GM12878 (cell line): Measurements from ENCODE around the gene SVOP. TPM values are rescaled to one million over a fixed set of nuclear protein-coding genes. Genes with fewer than 3 reads are reported as not detected.

ENCODE experiments used
- ATAC-seq: fragments of 200-7000 bp; cut with Tn5 transposase; 3 replicates; pipeline ENCODE4 v1.9.1; 2020; ENCODE audit warnings: mild to moderate bottlenecking, moderate library complexity
- BruUV-seq: library from RNA; stranded (reverse); fragments of 400-500 nt; replicated peaks from 2 replicates; lab custom pipeline; 2021; lab: Mats Ljungman, UMichigan
- CTCF ChIA-PET: fragments of 300-600 bp; sonication (Branson Sonifier 250); formaldehyde crosslinking; extraction: SDS; loops from one replicate; lab custom pipeline; 2021; ENCODE audit warnings: inconsistent platforms; lab: Yijun Ruan, JAX
- POLR2A ChIA-PET: fragments of 350-600 bp; formaldehyde crosslinking; extraction: SDS; loops from one replicate; lab custom pipeline; 2021; ENCODE audit warnings: inconsistent platforms; lab: Charles Lee
- RAD21 ChIA-PET: fragments of 300-600 bp; sonication (Branson Sonifier 250); formaldehyde crosslinking; loops from one replicate; lab custom pipeline; 2023; ENCODE audit warnings: antibody characterized with exemption; ENCODE audit not compliant: unreplicated experiment; lab: Charles Lee
- SMC1A ChIA-PET: fragments of 300-600 bp; sonication (Branson Sonifier 250); formaldehyde crosslinking; loops from one replicate; lab custom pipeline; 2023; ENCODE audit not compliant: unreplicated experiment, uncharacterized antibody; lab: Charles Lee
- DNase-seq: peaks from one replicate; pipeline ENCODE4 v3.0.0-alpha.2; 2011; ENCODE audit warnings: low read depth, low spot score
- FAIRE-seq: peaks from 3 replicates; lab custom pipeline; 2011; peaks lifted over from hg19 to GRCh38; lab: Jason Lieb, UNC
- H2AFZ ChIP-seq: 2 replicates; pipeline ENCODE4 v1.6.0; 2011; ENCODE audit warnings: low read depth, low read length, control low read depth; ENCODE audit not compliant: control insufficient read depth
- H3K27ac ChIP-seq: 2 replicates; pipeline ENCODE4 v1.5.1; 2011; ENCODE audit warnings: control low read depth; ENCODE audit not compliant: control insufficient read depth, insufficient read depth
- H3K27me3 ChIP-seq, 2 experiments: replicated peaks in 1 of 2; 2 replicates each; pipeline versions ENCODE4 v1.6.0 to v1.6.1; 2011; ENCODE audit warnings: low read length in 1 of 2; ENCODE audit not compliant: control insufficient read depth in 2 of 2, insufficient read depth in 2 of 2
- H3K36me3 ChIP-seq, 2 experiments: 2 replicates each; pipeline ENCODE4 v1.5.1; 2011; ENCODE audit warnings: low read length in 1 of 2; ENCODE audit not compliant: control insufficient read depth in 2 of 2, insufficient read depth in 2 of 2
- H3K4me1 ChIP-seq: 2 replicates; pipeline ENCODE4 v1.6.1; 2011; ENCODE audit warnings: mild to moderate bottlenecking, low read length, moderate library complexity, mixed read lengths; ENCODE audit not compliant: control insufficient read depth, insufficient read depth
- H3K4me2 ChIP-seq: 2 replicates; pipeline ENCODE4 v1.6.0; 2011; ENCODE audit warnings: control low read depth; ENCODE audit not compliant: control insufficient read depth, insufficient read depth
- H3K4me3 ChIP-seq: fragments of 200-600 bp; sonication (generic); 2 replicates; pipeline ENCODE4 v1.5.1; 2016
- H3K79me2 ChIP-seq: 2 replicates; pipeline ENCODE4 v1.6.0; 2011; ENCODE audit warnings: low read length; ENCODE audit not compliant: control insufficient read depth, insufficient read depth
- H3K9ac ChIP-seq: 2 replicates; pipeline ENCODE4 v1.8.0; 2011; ENCODE audit warnings: low read length, control low read depth, mixed read lengths; ENCODE audit not compliant: control insufficient read depth, insufficient read depth
- H3K9me3 ChIP-seq: replicated peaks from 3 replicates; pipeline ENCODE4 v1.5.1; 2011; ENCODE audit warnings: mild to moderate bottlenecking, low read length; ENCODE audit not compliant: control insufficient read depth, insufficient read depth
- H4K20me1 ChIP-seq: 2 replicates; pipeline ENCODE4 v1.6.0; 2011; ENCODE audit not compliant: control insufficient read depth, insufficient read depth
- BMI1 ChIP-seq: fragments of 450-650 bp; IDR thresholded peaks from 2 replicates; pipeline ENCODE4 v1.6.1; 2016; ENCODE audit warnings: mild to moderate bottlenecking, moderate library complexity, borderline replicate concordance
- IRF4 ChIP-seq: IDR thresholded peaks from 2 replicates; pipeline ENCODE4 v1.6.1; 2011; ENCODE audit warnings: low read depth, low read length
- POLR2A ChIP-seq: IDR thresholded peaks from 2 replicates; pipeline ENCODE4 v1.6.1; 2011; ENCODE audit warnings: low read depth, mild to moderate bottlenecking, low read length
- POU2F2 ChIP-seq: IDR thresholded peaks from 3 replicates; pipeline ENCODE4 v1.6.1; 2011; ENCODE audit warnings: low read depth, mild to moderate bottlenecking, low read length, borderline replicate concordance
- RB1 ChIP-seq: fragments of 450-650 bp; formaldehyde crosslinking; IDR thresholded peaks from 2 replicates; pipeline ENCODE4 v1.6.1; 2017; ENCODE audit warnings: mild to moderate bottlenecking, borderline replicate concordance
- SREBF2 ChIP-seq: IDR thresholded peaks from 2 replicates; pipeline ENCODE4 v1.6.1; 2012; ENCODE audit warnings: mild to moderate bottlenecking, low read length
- TCF12 ChIP-seq: IDR thresholded peaks from 2 replicates; pipeline ENCODE4 v1.6.1; 2011; ENCODE audit warnings: low read depth, mild to moderate bottlenecking, low read length
- YY1 ChIP-seq: IDR thresholded peaks from 2 replicates; pipeline ENCODE4 v1.6.1; 2011; ENCODE audit warnings: low read depth, mild to moderate bottlenecking, low read length
- ZNF24 ChIP-seq: fragments of 450-650 bp; IDR thresholded peaks from 2 replicates; pipeline ENCODE4 v1.6.1; 2017; ENCODE audit warnings: antibody characterized with exemption, mild to moderate bottlenecking
- ZNF274 ChIP-seq: IDR thresholded peaks from one replicate; pipeline ENCODE4 v1.8.0; 2011; ENCODE audit not compliant: insufficient read length, insufficient read depth
- WGBS: methylation state at CpG from one replicate; pipeline ENCODE4 v1.1.6; 2016; ENCODE audit warnings: low lambda C conversion rate; ENCODE audit not compliant: insufficient replicate concordance, insufficient coverage; ENCODE audit errors: missing lambda C conversion rate; 5-methylcytosine and 5-hydroxymethylcytosine counted together
- in situ Hi-C: fragments of 300-500 bp; cut with MboI; formaldehyde crosslinking; loops from 9 replicates; pipeline ENCODE4 v1.14.3; 2018; ENCODE audit warnings: mixed read lengths
- intact Hi-C: fragments of 100-400 bp; cut with micrococcal nuclease; formaldehyde crosslinking; loops from one replicate; pipeline ENCODE4 v1.14.2; 2022; ENCODE audit not compliant: unreplicated experiment
- polyA plus RNA-seq, 11 experiments: library from polyadenylated mRNA; depleted of rRNA in 4 of 11; unstranded in 6 of 11; stranded (reverse) in 5 of 11; fragments of >200 nt; fragmentation: Nextera tagmentation in 4 of 11; fragmentation: Illumina TruSeq in 1 of 11; extraction: Ambion mirVana in 4 of 11; extraction: Trizol in 1 of 11; gene quantifications; 1 replicate in 1 of 11; 2 replicates in 10 of 11; pipeline versions ENCODE4 v1.2.1 to v1.2.3, GENCODE V29; 2011 to 2016; ENCODE audit warnings: inconsistent platforms in 2 of 11, missing spikeins in 2 of 11, low read depth in 1 of 11
- total RNA-seq, 4 experiments: library from RNA; depleted of rRNA in 3 of 4; stranded (reverse); fragments of >200 nt in 3 of 4; fragmentation: Illumina TruSeq in 1 of 4; extraction: Trizol in 1 of 4; gene quantifications; 2 replicates each; pipeline versions ENCODE4 v1.2.1 to v1.2.3, GENCODE V29; 2013 to 2021
- TF ChIP-seq, protein P1 (sequence below): IDR thresholded peaks from 2 replicates; pipeline ENCODE4 v1.6.1; 2011; ENCODE audit warnings: borderline replicate concordance, low read depth, mild to moderate bottlenecking, moderate library complexity, low read length; ENCODE audit not compliant: insufficient read depth, poor library complexity, severe bottlenecking
- TF ChIP-seq, protein P2 (sequence below): IDR thresholded peaks from 2 replicates; pipeline ENCODE4 v1.6.1; 2011; ENCODE audit warnings: borderline replicate concordance, low read depth, mild to moderate bottlenecking, moderate library complexity, mixed read lengths, low read length; ENCODE audit not compliant: insufficient read depth; ENCODE audit errors: extremely low read length

The SVOP gene
- total and polyA plus RNA-seq, 10 of the 15 experiments (the other 5 are each of a cell fraction or from before 2014, with no cell fraction given), result under 0.01 TPM; not detected in 9

DNA sequence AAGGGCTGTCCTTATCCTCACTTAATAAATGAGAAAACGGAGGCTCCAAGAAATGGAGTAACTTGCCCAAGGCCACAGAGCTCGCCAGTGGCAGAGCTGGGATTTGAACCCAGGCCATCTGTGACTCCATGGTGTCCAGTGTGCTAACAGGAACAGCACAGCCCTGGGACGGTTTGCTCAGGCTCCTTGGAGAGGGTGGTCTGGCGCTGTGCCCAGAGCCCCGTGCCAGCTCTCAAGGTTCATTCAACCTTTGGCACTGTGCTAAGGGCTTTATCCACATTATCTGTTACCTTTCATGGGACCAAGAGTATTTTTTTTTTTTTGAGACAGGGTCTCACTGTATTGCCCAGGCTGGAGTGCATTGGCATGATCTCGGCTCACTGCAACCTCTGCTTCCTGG lies 132.8 kb downstream of the SVOP start:
- H3K9me3 ChIP-seq, result no peaks in the 10 kb centered on the region; the same call in 2 of the 3 replicates
- no peak overlapping the region for H3K27ac ChIP-seq
- TF ChIP-seq, protein P1, sequence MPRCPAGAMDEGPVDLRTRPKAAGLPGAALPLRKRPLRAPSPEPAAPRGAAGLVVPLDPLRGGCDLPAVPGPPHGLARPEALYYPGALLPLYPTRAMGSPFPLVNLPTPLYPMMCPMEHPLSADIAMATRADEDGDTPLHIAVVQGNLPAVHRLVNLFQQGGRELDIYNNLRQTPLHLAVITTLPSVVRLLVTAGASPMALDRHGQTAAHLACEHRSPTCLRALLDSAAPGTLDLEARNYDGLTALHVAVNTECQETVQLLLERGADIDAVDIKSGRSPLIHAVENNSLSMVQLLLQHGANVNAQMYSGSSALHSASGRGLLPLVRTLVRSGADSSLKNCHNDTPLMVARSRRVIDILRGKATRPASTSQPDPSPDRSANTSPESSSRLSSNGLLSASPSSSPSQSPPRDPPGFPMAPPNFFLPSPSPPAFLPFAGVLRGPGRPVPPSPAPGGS, result no peak
- TF ChIP-seq YY1, result no peak
- TF ChIP-seq, all 136 proteins: peak for 0
- in situ Hi-C loops, result loop anchor here (5.0 kb wide), 2 partner anchors 64 to 204 kb away; partner anchors contain the start of gene ALKBH2
- no peaks in the 10 kb centered on the region for H3K36me3 ChIP-seq
- no peak overlapping the region for H3K4me3 ChIP-seq
- no TSS peak for BruUV-seq
- intact Hi-C loops, result no loop called here
- H3K79me2 ChIP-seq, result no peaks in the 10 kb centered on the region
- no peaks in the 10 kb centered on the region for H4K20me1 ChIP-seq
- DNase-seq (no peak), ATAC-seq (no peak), FAIRE-seq (no peak)
- H3K4me2 ChIP-seq, result no peak overlapping the region
- ChIA-PET RAD21 (no interaction called here), CTCF (interaction anchor here (2.0 kb wide), 1 partner anchor 63 kb away, joined by 5 read pairs; no protein-coding TSS in a partner anchor), SMC1A (no interaction called here), POLR2A (no interaction called here)
- no peak overlapping the region for H2AFZ ChIP-seq
- H3K4me1 ChIP-seq, result peaks cover 4% of the 10 kb centered on the region; the same call in 1 of the 2 replicates
- 34% methylated on average over 6 of the region's 6 CpGs for WGBS
- no peaks in the 10 kb centered on the region; a peak in 1 of 4 replicates for H3K27me3 ChIP-seq
- no peak overlapping the region for H3K9ac ChIP-seq

DNA sequence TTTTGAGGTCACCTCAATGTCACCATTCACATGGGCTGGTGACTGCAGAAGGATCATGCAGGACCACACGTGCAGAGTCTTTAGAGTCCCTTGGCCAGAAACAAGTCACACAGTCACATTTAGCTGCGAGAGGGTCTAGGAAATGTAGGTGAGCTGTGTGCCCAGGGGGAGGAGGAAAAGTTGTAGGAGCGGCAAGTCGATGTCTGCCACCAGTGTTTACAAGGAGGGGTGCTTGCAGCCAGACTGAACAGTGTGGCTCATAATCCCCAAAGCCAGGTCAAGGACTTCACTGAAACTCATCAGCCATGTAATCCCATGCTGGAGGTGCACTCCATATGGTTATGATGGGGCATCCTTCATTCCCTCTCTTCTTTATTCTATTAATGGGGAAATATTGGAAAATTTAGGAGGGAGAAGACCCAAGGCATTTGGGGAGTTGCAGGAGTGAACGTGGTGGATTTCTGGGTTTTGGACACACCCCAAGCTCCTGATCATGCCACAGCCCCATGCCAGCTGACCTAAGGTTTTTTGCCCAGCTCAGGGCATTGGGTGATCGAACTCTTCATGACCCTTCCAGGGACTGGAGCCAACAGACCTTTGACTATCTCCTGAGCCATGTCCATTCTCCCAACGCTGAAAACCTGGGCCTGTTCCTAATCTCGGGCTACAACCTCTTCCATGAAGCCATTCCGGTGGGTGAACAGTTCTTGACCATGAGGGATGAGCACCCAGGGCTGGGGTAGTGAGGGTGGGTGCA lies 133.8 kb downstream of the SVOP start:
- DNase-seq, result no peak
- H3K9me3 ChIP-seq, result no peaks in the 10 kb centered on the region; the same call in 2 of the 3 replicates
- no peaks in the 10 kb centered on the region for H3K36me3 ChIP-seq
- H2AFZ ChIP-seq, result no peak overlapping the region
- no peak for FAIRE-seq
- SMC1A ChIA-PET, result no interaction called here
- no peaks in the 10 kb centered on the region for H3K27me3 ChIP-seq
- no peak overlapping the region for H3K4me3 ChIP-seq
- 34% methylated on average over 9 of the region's 9 CpGs for WGBS
- no TSS peak for BruUV-seq
- no peaks in the 10 kb centered on the region for H3K79me2 ChIP-seq
- no peak overlapping the region for H3K27ac ChIP-seq
- ATAC-seq, result no peak
- POLR2A ChIA-PET, result no interaction called here
- TF ChIP-seq ZNF274 (no peak), POLR2A (no peak), SREBF2 (no peak), IRF4 (no peak), POU2F2 (no peak), BMI1 (no peak), RB1 (no peak), ZNF24 (no peak), TCF12 (no peak)
- TF ChIP-seq, protein P2, sequence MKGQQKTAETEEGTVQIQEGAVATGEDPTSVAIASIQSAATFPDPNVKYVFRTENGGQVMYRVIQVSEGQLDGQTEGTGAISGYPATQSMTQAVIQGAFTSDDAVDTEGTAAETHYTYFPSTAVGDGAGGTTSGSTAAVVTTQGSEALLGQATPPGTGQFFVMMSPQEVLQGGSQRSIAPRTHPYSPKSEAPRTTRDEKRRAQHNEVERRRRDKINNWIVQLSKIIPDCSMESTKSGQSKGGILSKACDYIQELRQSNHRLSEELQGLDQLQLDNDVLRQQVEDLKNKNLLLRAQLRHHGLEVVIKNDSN, result no peak
- TF ChIP-seq, all 136 proteins: peak for 0
- intact Hi-C loops, result no loop called here
- in situ Hi-C loops, result loop anchor here (5.0 kb wide), 2 partner anchors 65 to 205 kb away; partner anchors contain the start of gene ALKBH2
- Histone ChIP-seq H3K4me2 (no peak overlapping the region), H3K9ac (no peak overlapping the region), H4K20me1 (no peaks in the 10 kb centered on the region), H3K4me1 (peaks cover 4% of the 10 kb centered on the region; the same call in 1 of the 2 replicates)
- ChIA-PET RAD21 (no interaction called here), CTCF (interaction anchor here (1.3 to 5.7 kb wide), 4 partner anchors 12 to 223 kb away, joined by 3 to 46 read pairs (median 5); no protein-coding TSS in a partner anchor)
